Measurements from ENCODE around the gene OR1I1.

DNA sequence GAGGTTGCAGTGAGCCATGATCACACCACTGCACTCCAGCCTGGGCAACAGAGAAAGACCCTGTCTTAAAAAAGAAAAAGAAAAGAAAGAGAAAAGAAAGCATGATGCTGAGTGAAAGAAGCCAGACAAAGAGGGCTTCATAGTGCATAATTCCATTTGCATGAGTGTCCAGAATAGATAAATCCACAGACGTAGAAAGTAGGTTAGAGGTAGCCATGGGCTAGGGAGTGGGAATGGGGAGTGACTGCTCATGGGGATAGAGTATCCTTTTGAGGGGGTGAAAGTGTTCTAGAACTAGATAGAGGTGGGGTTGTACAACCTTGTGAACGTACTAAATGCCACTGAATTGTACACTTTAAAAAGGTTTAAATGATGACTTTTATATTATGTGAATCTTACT is 7.6 kb upstream of the OR1I1 start:
- TF ChIP-seq, protein P1, sequence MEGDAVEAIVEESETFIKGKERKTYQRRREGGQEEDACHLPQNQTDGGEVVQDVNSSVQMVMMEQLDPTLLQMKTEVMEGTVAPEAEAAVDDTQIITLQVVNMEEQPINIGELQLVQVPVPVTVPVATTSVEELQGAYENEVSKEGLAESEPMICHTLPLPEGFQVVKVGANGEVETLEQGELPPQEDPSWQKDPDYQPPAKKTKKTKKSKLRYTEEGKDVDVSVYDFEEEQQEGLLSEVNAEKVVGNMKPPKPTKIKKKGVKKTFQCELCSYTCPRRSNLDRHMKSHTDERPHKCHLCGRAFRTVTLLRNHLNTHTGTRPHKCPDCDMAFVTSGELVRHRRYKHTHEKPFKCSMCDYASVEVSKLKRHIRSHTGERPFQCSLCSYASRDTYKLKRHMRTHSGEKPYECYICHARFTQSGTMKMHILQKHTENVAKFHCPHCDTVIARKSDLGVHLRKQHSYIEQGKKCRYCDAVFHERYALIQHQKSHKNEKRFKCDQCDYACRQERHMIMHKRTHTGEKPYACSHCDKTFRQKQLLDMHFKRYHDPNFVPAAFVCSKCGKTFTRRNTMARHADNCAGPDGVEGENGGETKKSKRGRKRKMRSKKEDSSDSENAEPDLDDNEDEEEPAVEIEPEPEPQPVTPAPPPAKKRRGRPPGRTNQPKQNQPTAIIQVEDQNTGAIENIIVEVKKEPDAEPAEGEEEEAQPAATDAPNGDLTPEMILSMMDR (conservative IDR thresholded peaks at IDR 0.05): no peak
- no peak for TF ChIP-seq EZH2 (IDR thresholded peaks at IDR 0.05; ENCODE audit: low read depth)

Measured in PC-9 (cell line).